Omental fat pad (tissue), 4 donors: ENCODE results near the gene CEP63. TPM values are rescaled to one million over a fixed set of nuclear protein-coding genes. Genes with fewer than 3 reads are reported as not detected.
"Not testable (repeated sequence)": the region's sequence is repeated elsewhere in the genome, so short reads cannot be mapped to it uniquely, and the experiment has no call there.

Experiments
- ATAC-seq: fragments of 150-250 bp; one replicate; pipeline ENCODE4 v1.9.1; 2016; ENCODE audit warnings: mild to moderate bottlenecking, moderate library complexity; ENCODE audit not compliant: low FRiP score
- DNase-seq: peaks from one replicate; pipeline ENCODE4 v3.0.0-alpha.2; 2019; ENCODE audit warnings: low spot score
- CTCF ChIP-seq, 3 donors: fragments of 450-650 bp; IDR thresholded peaks; one replicate each; pipeline ENCODE4 v1.5.1; 2016 to 2017; ENCODE audit warnings: antibody characterized with exemption in 3 of 3, mild to moderate bottlenecking in 3 of 3, moderate library complexity in 2 of 3
- total RNA-seq, 4 donors: library from RNA; depleted of rRNA; stranded (reverse); fragments of >200 nt; gene quantifications; one replicate each; pipeline ENCODE4 v1.1.0, GENCODE V29; 2016

CEP63 gene
- total RNA-seq, 4 donors from 2014 or later = 15.3 to 30.9 (median 21.1) TPM

- no peak for TF ChIP-seq CTCF (IDR thresholded peaks at IDR 0.05)
- ATAC-seq (no peak), DNase-seq (no peak)
Observed at GRCh38 chr3:134536781-134537180, 50.9 kb downstream of the CEP63 start.

GRCh38 chr3:134542287-134542958, 56.6 kb downstream of the CEP63 start:
- DNase-seq (no peak), ATAC-seq (no peak)
- TF ChIP-seq CTCF (IDR thresholded peaks at IDR 0.05) = no peak

- no peak for TF ChIP-seq CTCF (IDR thresholded peaks at IDR 0.05)
- no peak for DNase-seq
- ATAC-seq = no peak
Observed at GRCh38 chr3:134543113-134543512, 57.3 kb downstream of the CEP63 start.

DNA sequence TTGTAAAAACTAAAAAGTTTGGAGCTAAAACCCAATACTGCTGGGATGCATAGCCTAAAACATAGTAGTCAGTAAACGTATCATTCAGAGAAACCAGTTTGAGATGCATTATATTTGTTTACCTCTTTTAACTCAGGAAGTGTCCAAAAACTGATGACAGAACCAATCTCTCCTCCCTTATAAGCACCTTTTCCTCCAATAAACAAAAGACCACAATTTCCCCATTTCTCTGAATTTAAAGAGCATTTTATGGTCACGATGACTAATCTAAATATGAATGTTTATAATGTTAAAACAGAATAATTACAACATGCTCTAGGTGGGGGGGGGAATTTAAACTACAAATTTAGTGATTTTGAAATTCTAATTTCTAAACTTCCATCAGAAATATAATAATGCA, 58.5 kb downstream of the CEP63 start:
- ATAC-seq (no peak), DNase-seq (no peak)
- no peak for TF ChIP-seq CTCF (IDR thresholded peaks at IDR 0.05)

DNA sequence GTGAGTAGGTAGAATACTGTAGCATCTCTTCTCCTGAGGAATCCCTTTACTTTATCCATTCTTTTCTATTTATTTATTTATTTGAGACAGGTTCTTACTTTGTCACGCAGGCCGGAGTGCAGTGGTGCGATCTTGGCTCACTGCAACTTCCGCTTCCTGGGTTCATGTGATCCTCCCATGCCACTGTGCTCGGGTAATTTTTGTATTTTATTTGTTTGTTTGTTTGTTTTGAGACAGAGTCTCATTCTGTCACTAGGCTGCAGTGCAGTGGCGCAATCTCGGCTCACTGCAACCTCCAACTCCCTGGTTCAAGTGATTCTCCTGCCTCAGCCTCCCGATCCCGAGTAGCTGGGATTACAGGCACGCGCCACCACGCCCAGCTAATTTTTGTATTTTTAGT, 58.9 kb downstream of the CEP63 start:
- not testable (repeated sequence) for DNase-seq, ATAC-seq

- ATAC-seq = no peak
- DNase-seq = no peak
- TF ChIP-seq CTCF (IDR thresholded peaks at IDR 0.05) = no peak
Observed at GRCh38 chr3:134545818-134546217, 60.0 kb downstream of the CEP63 start.

DNA sequence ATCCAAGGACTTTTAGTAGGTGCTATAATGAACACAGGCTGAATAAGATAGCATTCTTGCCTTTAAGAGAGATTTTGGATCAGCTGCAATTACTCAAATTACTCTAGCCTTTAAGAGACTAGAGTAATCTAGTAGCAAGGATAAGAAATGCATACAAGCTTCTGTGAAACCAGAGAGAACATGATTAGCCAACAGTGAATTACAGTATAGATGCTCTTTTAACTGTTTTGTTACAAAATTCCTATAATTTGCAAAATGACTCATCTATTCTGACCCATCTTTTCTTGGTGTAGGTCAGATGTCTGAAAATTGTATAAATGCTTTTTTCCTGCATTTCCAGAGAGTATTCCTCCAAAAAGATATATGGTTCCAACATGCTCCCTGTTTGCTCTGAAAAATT, 66.9 kb downstream of the CEP63 start:
- ATAC-seq (no peak), DNase-seq (no peak)
- no peak for TF ChIP-seq CTCF (IDR thresholded peaks at IDR 0.05)
